A549 (cell line): ENCODE data around the gene CEACAM16.

Source experiments
- MAZ ChIP-seq: fragments of 150-350 bp; IDR thresholded peaks from 2 replicates; pipeline ENCODE4 v1.6.1; 2014; ENCODE audit warnings: antibody characterized with exemption, low read depth, low read length, borderline replicate concordance
- RCOR1 ChIP-seq: fragments of 150-350 bp; IDR thresholded peaks from 2 replicates; pipeline ENCODE4 v1.6.1; 2014; ENCODE audit warnings: antibody characterized with exemption, low read length, low read depth
- TF ChIP-seq, protein P1 (sequence below): fragments of >200 bp; sonication (Bioruptor Twin); formaldehyde crosslinking; IDR thresholded peaks from 3 replicates; pipeline ENCODE4 v1.5.1; 2016
- TF ChIP-seq, protein P2 (sequence below): fragments of 200-600 bp; sonication (generic); IDR thresholded peaks from 2 replicates; pipeline ENCODE4 v1.6.1; 2016; ENCODE audit warnings: antibody characterized with exemption, mild to moderate bottlenecking, moderate library complexity

DNA sequence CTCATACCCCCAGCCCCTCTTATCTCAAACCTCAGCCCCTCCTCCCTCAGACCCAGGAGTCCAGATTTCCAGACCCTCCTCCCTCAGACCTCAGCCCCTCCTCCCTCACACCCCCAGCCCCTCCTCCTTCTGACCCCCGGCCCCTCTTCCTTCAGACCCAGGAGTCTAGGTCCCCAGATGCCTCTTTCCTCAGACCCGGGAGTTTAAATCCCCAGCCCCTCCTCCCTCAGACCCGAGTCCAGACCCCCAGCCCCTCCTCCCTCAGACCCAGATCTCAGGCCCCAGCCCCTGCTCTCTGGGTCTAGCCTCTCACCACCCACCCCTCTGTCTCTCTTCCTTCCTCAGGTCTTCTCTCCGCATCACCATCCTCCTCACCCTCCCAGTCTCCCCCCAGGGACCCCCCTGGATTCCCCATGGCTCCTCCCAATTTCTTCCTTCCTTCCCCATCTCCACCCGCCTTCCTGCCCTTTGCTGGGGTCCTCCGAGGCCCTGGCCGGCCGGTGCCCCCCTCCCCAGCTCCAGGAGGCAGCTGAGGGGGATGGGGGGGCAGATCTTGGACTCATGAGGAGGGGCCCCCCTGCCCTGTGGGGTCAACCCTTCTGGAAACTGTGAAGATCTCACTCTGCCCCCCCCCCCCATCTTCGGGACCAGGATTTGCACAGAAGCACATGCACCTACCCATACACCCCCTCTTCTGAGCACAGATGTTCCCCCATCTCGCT lies 60.3 kb downstream of the CEACAM16 start:
- TF ChIP-seq, protein P1, sequence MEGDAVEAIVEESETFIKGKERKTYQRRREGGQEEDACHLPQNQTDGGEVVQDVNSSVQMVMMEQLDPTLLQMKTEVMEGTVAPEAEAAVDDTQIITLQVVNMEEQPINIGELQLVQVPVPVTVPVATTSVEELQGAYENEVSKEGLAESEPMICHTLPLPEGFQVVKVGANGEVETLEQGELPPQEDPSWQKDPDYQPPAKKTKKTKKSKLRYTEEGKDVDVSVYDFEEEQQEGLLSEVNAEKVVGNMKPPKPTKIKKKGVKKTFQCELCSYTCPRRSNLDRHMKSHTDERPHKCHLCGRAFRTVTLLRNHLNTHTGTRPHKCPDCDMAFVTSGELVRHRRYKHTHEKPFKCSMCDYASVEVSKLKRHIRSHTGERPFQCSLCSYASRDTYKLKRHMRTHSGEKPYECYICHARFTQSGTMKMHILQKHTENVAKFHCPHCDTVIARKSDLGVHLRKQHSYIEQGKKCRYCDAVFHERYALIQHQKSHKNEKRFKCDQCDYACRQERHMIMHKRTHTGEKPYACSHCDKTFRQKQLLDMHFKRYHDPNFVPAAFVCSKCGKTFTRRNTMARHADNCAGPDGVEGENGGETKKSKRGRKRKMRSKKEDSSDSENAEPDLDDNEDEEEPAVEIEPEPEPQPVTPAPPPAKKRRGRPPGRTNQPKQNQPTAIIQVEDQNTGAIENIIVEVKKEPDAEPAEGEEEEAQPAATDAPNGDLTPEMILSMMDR, result no peak
- TF ChIP-seq, protein P2, sequence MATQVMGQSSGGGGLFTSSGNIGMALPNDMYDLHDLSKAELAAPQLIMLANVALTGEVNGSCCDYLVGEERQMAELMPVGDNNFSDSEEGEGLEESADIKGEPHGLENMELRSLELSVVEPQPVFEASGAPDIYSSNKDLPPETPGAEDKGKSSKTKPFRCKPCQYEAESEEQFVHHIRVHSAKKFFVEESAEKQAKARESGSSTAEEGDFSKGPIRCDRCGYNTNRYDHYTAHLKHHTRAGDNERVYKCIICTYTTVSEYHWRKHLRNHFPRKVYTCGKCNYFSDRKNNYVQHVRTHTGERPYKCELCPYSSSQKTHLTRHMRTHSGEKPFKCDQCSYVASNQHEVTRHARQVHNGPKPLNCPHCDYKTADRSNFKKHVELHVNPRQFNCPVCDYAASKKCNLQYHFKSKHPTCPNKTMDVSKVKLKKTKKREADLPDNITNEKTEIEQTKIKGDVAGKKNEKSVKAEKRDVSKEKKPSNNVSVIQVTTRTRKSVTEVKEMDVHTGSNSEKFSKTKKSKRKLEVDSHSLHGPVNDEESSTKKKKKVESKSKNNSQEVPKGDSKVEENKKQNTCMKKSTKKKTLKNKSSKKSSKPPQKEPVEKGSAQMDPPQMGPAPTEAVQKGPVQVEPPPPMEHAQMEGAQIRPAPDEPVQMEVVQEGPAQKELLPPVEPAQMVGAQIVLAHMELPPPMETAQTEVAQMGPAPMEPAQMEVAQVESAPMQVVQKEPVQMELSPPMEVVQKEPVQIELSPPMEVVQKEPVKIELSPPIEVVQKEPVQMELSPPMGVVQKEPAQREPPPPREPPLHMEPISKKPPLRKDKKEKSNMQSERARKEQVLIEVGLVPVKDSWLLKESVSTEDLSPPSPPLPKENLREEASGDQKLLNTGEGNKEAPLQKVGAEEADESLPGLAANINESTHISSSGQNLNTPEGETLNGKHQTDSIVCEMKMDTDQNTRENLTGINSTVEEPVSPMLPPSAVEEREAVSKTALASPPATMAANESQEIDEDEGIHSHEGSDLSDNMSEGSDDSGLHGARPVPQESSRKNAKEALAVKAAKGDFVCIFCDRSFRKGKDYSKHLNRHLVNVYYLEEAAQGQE, result no peak
- TF ChIP-seq RCOR1, result no peak
- no peak for TF ChIP-seq MAZ
